HL-60/S4 (cell line): ENCODE results near the gene PHACTR2.

Experiments used
- in situ Hi-C: fragments of 300-500 bp; cut with MboI; formaldehyde crosslinking; loops from 2 replicates; pipeline ENCODE4 v1.14.3; 2022; ENCODE audit warnings: low sequenced_read_pairs

The PHACTR2 gene

GRCh38 chr6:143674483-143675381 lies 3.0 kb upstream of the PHACTR2 start:
- in situ Hi-C loops: no loop called here

- in situ Hi-C loops: no loop called here
Measured at GRCh38 chr6:143675382-143675900, 2.3 kb upstream of the PHACTR2 start.

- in situ Hi-C loops: no loop called here
Measured at GRCh38 chr6:143675946-143676345, 1.8 kb upstream of the PHACTR2 start.

GRCh38 chr6:143676437-143677045 lies 1.2 kb upstream of the PHACTR2 start:
- in situ Hi-C loops: no loop called here

- in situ Hi-C loops: no loop called here
Measured at GRCh38 chr6:143677577-143677890, 231 bp upstream of the PHACTR2 start.

- in situ Hi-C loops: no loop called here
Measured at GRCh38 chr6:143679041-143679440, 1.3 kb downstream of the PHACTR2 start.

GRCh38 chr6:143680141-143680540 lies 2.4 kb downstream of the PHACTR2 start:
- in situ Hi-C loops: no loop called here

- in situ Hi-C loops: no loop called here
Measured at GRCh38 chr6:143682805-143683204, 5.0 kb downstream of the PHACTR2 start.

- in situ Hi-C loops: no loop called here
Measured at GRCh38 chr6:143684486-143684885, 6.7 kb downstream of the PHACTR2 start.

- in situ Hi-C loops: no loop called here
Measured at GRCh38 chr6:143685653-143686052, 7.9 kb downstream of the PHACTR2 start.

- in situ Hi-C loops: no loop called here
Measured at GRCh38 chr6:143687591-143687990, 9.8 kb downstream of the PHACTR2 start.

GRCh38 chr6:143688681-143689080 lies 10.9 kb downstream of the PHACTR2 start:
- in situ Hi-C loops: no loop called here

- in situ Hi-C loops: no loop called here
Measured at GRCh38 chr6:143689852-143690251, 12.1 kb downstream of the PHACTR2 start.

- in situ Hi-C loops: no loop called here
Measured at GRCh38 chr6:143691155-143691554, 13.4 kb downstream of the PHACTR2 start.

- in situ Hi-C loops: no loop called here
Measured at GRCh38 chr6:143691900-143692636, 14.3 kb downstream of the PHACTR2 start.

GRCh38 chr6:143692696-143693095 lies 14.9 kb downstream of the PHACTR2 start:
- in situ Hi-C loops: no loop called here

- in situ Hi-C loops: no loop called here
Measured at GRCh38 chr6:143694013-143694412, 16.2 kb downstream of the PHACTR2 start.

- in situ Hi-C loops: no loop called here
Measured at GRCh38 chr6:143694560-143694959, 16.8 kb downstream of the PHACTR2 start.

- in situ Hi-C loops: no loop called here
Measured at GRCh38 chr6:143695130-143695968, 17.6 kb downstream of the PHACTR2 start.

GRCh38 chr6:143695969-143696663 lies 18.4 kb downstream of the PHACTR2 start:
- in situ Hi-C loops: no loop called here
